HG03175 (cell line): ENCODE measurements around the gene DSCAML1.
"Not testable (repeated sequence)": the region's sequence is repeated elsewhere in the genome, so short reads cannot be mapped to it uniquely, and the experiment has no call there.

Experiments used
- ATAC-seq: cut with Tn5 transposase; IDR thresholded peaks from one replicate; pipeline ENCODE4 v1.9.1; 2021; ENCODE audit warnings: mild to moderate bottlenecking, moderate library complexity; ENCODE audit not compliant: unreplicated experiment

DSCAML1 gene

DNA sequence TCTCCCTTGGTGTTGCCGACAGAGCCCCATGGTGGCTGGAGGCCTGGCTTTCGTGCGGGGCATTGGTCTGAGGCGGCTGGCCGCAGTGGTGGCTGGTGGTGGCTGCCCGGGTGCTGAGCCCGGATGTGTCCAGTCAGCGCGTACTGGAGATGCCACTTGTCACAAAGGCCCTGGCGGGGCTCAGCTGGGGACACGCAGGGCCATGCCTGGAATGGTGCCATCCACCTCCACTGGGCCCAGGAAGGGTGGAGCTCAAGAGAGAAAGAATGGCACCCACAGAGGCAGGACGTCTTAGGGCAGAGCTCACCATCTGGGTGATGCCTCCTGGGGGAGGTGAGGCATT lies 376.9 kb downstream of the DSCAML1 start:
- ATAC-seq = no peak

DNA sequence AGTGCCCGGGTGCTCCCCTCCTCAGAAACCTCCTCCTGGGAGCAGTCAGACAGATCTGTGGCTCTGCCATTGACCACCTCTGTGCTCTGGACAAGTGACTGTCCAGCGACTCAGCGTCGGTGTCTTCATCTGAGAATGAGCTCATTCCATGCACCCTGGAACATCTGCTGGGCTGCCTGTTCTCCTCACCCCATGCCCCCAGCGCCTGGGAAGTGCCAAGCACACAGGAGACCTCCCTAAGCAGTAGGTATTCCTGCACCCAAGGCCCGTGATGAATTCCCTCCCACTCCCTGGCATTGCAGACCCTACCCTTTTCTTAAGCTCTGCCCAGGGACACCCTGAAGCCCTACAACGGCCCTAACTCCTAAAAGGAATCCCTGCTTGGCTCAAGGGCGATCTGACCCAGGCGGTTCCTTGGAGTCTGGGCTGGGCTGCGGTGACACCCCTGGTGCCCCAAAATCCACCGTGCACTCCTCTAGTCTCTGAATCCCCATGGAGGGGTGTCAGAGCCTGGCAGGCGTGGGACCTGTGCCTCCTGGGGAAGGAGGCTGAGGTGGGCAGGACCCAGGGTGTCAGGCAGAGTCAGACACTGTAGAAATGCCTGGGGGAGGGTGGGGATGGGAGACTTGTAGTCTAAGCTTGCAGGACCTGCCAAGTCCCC lies 377.4 kb downstream of the DSCAML1 start:
- no peak for ATAC-seq

DNA sequence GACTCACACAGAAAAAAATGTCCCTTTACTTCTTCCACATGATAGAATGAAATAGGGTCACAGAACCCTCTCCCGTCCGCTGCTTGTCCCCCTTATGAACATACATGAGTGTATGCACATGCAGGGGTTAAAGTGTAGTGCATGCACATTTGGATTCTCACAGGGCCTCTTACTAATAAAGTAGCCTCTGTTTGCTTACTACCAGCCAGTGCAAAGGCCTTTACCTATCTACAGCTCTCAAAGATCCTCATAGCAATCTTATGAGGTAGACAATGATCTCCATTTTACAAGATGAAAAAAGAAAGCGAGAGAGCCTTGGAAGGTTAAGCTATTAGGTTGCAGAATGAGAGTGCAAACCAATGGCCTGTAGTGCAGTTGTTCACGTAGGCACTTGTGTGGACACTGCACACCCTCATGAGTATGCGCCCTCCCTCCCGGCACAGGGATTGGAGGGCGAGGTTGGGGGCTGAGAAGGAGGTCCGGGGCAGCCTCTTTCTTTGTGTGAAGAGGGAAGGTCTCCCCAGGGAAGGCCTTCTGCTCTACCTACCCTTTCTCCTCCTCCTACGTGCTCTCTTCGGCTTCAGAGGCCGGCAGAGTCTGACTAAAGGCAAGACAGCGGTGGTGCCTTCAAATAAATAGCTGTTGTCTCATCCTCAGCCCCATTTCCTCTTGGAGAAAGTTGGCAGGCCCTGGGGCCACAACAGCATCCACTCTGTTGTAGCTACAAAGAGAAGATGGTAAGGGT lies 378.1 kb downstream of the DSCAML1 start:
- no peak for ATAC-seq

DNA sequence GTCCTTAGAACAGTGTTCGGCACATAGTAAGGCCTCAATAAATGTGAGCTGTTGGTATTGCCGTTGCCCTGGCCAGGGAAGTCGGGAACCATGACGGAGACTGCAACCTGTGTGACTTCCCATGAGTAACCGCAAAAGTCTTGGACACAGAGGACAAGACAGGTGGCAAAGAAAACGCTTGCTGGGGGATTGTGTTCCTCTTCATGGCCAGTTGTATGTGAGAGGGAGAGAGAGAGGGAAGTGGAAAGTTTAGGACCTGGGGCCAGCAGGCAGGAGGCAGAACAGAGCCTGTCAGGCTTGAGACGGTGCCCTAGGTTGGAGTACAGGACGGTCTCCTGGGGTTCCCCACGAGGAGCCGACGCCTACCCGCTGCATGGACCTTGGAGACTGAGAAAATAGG lies 379.2 kb downstream of the DSCAML1 start:
- ATAC-seq = no peak

DNA sequence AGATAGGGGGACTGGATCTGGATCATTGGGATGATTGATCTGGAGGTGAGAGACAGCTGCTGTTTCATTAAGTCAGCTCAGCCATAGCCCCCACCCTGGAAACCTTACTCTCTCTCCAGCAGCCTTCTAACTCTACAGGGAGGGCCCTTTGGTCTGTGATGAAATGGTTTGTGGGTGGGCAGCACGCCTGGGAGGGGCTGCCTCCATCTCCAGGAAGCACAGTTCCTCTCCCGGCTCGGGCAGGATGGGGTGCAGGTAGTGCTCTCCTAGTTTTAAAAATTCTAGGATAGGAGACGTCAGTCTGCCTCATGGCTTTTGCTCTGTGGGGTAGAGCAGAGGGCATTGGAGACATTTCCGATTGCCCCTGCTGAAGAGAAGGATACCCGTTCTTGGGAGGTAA lies 379.7 kb downstream of the DSCAML1 start:
- ATAC-seq = no peak

DNA sequence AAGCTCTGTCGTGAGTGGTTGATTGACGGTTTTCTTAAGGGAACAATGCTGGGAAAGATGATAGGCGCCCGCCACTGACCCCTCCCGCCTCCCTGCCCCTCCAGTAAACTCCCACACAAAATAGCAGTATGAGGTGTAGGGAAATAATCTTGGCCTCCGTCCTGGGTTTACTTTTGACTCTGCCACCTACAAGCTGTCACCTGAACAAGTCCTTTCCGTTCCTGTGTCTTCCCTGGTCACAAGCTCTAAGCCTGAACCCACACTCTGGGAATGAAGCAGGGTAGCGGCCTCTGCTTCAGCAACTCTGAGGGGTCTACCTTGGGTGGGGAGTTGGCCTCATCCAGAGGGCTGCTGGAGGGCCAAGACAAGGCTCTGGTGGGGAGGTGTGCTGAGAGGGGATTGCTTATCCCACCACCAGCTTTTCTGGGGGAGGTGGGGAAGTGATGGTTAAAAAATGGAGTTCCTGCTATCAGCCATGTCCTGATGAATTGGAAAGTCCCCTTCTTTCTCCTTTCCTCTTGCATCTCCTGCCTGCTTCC lies 381.6 kb downstream of the DSCAML1 start:
- no peak for ATAC-seq

DNA sequence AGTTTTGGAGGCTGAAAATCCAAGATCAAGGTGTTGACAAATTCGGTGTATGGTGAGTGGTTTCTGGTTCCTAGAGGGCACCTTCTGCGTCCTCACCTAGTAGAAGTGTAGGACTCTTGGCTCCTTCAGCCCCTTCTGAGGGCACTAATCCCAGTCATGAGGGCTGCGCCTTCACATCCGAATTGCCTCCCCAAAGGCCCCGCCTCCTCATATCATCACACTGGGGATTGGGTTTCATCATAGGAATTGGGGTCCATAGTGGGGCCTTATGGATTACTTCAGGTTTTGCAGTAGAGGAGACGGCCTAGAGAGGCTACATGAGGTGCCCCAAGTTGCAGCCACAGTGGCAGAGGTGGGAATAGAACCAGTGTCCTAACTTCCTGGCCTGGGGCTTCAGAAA lies 382.3 kb downstream of the DSCAML1 start:
- ATAC-seq = no peak

DNA sequence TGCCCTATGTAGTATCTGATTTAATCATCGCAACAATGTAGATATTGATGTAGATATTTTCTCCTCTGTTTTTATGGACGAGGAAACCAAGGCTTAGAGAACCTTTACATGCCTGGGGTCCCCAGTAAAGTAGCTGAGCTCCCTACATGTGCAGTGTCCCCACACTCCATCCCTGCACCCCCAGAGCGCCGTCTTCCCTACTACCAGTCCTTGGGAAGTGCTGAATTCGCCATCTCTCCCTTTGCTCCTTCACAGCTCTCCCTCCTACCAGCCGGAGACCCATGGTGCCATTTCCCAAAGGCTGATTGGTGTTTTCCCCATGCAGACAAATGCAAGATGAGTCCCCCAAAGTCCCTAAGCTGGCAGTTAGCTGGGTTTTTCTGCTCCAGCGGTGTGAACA lies 383.4 kb downstream of the DSCAML1 start:
- ATAC-seq = no peak

DNA sequence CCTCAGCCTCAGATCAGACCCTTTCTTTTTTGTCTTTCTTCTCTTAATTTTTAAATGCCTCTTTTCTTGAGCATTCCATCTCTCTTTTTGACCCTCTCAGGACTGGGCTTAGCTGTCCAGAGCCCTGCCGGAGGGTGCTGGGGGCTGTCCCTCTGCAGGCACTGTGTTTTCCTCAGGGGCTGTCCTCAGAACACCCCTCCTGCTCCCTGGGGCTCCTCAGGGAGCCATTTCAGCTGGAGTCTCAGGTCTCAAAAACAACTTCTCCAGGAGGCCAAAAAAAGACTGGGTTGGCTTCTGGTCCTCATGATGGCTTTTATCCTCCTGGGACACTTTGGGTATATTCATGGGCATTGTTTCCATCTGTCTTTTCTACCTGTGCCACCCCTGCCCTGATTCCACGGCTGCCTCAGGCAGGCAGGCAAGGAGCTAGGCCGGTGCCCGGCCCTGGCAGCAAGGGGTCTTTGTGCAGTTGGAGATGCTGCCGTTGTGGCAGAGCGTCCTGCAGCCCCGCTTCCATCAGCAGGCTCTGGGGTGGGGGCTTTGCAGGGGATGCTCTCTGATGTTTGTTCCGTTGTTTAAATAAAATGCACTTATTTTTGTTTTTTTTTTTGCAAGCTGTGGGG lies 384.3 kb downstream of the DSCAML1 start:
- ATAC-seq = no peak

DNA sequence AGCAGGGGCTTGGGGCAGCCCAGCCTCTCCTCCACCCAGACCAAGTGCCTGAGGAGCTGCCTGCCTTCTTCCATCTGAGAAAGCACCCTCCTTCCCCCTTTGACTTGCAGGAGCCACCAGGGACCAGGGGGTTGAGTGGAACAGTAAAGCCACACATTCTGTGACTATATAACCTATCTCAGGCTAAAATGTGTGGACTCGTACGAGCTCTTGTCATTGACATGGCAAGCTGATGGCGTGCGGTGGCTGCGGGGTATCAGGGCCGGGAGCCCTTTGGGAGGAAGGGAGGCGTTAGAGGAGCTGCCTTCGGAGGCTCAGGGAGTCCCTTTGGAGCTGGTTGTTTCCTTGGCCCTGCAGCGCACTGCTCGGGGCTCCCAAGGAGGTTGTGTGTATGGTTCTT lies 384.8 kb downstream of the DSCAML1 start:
- ATAC-seq = no peak

DNA sequence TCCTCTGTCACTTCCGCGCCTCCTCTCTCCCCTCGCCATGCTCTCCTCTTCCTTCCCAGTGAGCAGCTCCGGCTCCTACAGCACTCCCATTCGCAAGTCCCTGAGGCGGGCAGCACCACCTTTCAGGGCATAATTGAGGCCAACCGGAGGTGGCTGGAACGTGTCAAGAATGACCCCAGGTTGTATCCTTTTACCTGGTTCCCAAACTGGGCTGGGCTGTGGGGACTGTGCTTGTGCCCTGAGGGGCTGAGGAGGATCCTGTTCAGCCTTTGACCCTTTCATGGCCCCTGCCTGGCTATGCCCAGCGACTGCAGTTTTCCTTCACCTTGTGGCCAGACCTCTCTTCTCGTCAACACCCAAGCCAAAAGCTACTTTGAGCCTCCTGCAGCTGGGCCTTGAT lies 385.3 kb downstream of the DSCAML1 start:
- no peak for ATAC-seq

DNA sequence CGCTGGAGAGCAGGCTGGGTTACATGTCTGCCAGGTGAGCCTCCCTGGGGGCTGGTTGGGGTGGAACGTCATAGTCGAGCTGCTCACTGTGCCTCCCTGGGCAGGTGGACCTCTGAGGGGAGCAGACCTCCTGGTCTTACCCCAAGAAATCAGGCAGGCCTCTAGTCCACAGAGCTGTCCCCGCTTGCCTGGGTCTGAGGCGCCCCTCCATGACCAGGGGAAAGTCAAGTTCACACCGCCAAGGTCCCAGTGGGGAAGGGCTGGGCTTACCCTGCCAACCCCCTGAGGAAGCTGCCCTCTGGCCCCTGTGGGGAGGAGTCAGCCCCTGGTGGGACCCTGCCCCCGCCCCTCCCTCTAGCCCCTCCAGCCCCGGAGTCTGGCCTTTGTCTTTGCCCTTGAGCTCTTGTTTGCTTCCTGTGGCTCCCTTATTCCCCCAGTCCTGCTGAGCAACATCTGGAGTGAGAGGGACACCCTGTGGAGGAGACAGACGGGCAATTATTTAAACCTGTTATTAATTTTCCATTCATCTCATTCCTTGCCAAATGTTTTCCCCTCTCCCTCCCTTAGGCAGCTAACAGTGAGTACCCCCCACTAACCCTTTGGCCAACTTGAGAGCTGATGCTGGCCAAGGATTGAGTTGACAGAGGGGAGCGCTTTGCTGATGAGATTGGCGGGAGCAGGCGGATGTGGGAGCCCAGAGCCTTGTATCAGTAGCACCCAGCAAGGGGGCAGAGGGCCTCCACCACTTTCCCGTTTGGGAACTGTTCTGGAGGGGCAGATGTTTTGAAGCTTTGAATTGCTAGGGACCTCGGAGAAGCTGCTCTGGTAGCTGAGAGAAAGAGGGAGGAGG lies 385.9 kb downstream of the DSCAML1 start:
- ATAC-seq = no peak

DNA sequence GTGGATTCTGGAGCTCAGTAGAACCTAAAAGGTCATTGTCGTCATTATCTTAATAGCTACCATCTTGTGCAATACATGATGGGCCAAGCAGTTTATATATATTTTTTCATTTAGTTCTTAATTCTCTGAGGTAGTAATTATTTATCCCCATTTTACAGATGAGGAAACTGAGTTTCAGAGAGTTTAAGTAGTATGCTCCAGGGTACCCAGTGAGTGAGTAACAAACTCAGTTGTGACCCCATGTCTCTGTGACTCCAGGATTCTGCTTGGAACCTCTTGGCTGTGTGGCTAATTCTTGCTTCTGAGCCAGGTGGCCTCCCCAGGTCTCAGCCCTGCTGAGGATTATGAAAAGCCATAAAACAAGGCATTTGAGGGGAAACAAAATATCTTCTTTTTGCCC lies 386.8 kb downstream of the DSCAML1 start:
- no peak for ATAC-seq

DNA sequence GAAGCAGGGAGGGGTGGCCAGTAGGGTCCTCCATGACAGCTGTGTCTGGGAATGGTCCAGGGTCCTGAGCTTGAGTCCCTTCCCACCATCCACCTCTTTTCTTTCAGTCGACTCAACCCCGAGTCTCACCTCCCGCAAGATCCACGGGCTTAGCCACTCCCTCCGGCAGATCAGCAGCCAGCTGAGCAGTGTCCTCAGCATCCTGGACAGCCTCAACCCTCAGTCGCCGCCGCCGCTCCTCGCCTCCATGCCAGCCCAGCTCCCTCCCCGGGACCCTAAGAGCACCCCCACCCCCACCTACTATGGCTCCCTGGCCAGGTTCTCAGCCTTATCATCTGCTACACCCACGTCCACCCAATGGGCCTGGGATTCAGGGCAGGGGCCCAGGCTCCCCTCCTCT lies 387.5 kb downstream of the DSCAML1 start:
- ATAC-seq = no peak

DNA sequence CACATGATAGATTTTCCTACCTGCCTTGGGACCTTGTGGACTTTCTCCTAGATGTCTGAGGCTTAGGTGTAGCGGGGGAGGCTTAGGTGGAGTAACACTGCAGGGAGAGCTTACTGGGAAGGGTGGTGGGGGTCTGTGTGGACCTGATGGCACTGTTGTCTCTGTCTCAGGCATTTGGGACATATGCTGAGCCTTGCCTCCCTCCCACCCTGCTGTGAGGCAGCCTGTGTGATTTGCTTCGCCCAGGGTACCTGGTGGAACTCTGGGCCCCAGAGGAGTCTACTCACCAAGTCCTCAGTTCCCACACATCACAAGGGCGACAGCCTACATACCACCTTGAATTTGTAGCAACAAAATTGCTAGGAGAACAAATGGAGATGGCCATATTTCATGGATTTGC lies 388.7 kb downstream of the DSCAML1 start:
- ATAC-seq = no peak

DNA sequence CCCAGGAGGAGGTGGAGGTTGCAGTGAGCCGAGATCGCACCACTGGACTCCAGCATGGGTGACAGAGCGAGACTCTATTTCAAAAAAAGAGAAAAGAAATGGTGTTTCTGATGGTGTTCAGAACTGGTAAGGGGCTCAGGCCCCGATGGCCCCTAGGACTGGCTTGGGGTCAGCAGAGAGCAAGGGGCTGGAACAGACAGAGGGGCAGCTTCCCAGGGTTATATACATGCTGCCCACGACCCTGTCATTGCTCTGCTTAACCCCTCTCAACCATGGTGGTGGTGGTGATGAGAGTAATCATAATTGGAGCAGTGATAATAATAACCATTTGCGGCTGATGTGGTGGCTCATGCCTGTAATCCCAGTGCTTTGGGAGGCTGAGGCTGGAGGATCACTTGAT lies 390.0 kb downstream of the DSCAML1 start:
- no peak for ATAC-seq

DNA sequence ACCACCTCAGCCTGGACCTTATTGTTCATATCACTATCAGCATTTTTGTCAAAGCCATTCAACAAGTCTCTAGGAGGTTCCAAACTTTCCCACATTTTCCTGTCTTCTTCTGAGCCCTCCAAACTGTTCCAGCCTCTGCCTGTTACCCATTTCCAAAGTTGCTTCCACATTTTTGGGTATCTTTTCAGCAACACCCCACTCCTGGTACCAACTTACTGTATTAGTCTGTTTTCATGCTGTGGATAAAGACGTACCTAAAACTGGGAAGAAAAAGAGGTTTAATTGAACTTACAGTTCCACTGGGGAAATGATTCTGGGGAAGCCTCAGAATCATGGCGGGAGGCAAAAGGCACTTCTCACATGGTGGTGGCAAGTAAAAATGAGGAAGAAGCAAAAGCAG lies 391.1 kb downstream of the DSCAML1 start:
- ATAC-seq = not testable (repeated sequence)

DNA sequence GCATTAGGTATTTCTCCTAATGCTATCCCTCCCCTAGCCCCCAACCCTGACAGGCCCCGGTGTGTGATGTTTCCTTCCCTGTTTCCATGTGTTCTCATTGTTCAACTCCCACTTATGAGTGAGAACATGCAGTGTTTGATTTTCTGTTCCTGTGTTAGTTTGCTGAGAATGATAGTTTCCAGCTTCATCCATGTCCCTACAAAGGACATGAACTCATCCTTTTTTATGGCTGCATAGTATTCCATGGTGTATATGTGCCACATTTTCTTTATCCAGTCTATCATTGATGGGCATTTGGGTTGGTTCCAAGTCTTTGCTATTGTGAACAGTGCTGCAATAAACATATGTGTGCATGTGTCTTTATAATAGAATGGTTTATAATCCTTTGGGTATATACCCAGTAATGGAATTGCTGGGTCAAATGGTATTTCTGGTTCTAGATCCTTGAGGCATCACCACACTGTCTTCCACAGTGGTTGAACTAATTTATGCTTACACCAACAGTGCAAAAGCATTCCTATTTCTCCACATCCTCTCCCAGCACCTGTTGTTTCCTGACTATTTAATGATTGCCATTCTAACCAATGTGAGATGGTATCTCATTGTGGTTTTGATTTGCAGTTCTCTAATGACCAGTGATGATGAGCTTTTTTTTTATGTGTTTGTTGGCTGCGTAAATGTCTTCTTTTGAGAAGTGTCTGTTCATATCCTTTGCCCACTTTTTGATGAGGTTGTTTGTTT lies 397.7 kb downstream of the DSCAML1 start:
- not testable (repeated sequence) for ATAC-seq

DNA sequence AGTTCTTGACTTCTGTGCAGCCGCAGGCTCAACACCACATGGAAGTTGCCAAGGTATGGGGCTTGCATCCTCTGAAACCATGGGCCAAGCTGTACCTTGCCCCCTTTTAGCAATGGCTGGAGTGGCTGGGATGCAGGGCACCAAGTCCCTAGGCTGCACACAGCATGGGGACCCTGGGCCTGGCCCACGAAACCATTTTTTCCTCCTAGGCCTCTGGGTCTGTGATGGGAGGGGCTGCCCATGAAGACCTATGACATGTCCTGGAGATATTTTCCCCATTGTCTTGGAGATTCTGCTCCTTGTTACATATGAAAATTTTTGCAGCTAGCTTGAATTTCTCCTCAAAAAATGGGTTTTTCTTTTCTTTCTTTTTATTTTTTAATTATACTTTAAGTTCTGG lies 398.4 kb downstream of the DSCAML1 start:
- ATAC-seq = not testable (repeated sequence)

DNA sequence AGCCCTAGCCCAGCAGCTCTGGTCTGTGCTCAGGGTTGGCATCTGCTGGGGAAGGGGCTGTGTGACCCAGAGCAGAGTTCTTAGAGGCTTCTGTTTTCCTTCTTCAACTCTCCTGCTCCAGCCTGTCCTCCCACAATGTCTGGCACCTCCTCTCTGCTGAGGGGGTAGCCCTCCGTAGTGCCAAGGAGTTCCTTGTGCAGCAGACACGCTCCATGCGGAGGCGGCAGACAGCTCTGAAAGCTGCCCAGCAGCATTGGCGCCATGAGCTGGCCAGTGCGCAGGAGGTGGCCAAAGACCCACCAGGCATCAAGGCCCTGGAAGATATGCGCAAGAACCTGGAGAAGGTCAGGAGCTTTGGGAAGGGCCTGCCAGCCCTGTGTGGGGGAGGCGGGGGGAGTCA lies 400.0 kb downstream of the DSCAML1 start:
- no peak for ATAC-seq

DNA sequence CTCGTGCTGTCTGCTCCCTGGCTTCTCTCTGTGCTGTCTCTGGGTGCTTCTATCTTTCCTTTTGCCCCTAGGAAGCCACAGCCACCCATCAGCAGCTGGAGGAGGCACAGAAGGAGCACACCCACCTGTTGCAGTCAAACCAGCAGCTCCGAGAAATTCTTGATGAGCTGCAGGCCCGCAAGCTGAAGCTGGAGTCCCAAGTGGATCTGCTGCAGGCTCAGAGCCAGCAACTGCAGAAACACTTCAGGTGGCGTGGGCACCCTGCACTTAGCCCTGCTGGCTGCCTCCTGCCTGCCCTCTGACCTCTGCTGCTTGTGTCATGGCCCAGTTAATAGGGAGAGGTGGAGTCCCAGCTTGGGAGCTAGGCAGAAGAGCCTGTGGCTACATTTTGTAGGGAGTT lies 401.5 kb downstream of the DSCAML1 start:
- no peak for ATAC-seq
